Measurements from ENCODE around the gene WASHC2C. TPM values are rescaled to one million over a fixed set of nuclear protein-coding genes. Genes with fewer than 3 reads are reported as not detected.
"Not testable (repeated sequence)": the region's sequence is repeated elsewhere in the genome, so short reads cannot be mapped to it uniquely, and the experiment has no call there.

Gene WASHC2C
- total RNA-seq, 1 donor from 2014 or later = 42.7 TPM

DNA sequence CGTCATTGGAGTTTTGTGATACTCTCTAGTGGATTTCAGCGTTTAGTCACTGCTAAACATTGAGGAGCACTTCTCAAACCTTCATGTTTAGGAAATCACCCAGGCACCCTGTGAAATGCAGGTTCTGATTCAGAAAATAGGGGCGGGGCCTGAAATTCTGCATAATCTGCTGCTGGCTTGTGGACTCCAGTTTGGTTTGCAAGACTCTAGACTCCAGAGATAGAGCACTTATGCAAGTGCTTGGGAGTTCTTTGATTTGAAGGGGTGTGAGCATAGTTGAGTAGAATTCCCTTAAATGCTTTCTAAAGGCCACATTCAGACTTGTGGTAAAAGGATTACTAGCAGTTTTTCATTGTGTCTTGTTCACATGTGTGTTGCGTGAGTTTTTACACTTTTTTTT is 41.3 kb downstream of the WASHC2C start:
- peak; percentile 2 for DNase-seq (ENCODE audit: low read depth)

DNA sequence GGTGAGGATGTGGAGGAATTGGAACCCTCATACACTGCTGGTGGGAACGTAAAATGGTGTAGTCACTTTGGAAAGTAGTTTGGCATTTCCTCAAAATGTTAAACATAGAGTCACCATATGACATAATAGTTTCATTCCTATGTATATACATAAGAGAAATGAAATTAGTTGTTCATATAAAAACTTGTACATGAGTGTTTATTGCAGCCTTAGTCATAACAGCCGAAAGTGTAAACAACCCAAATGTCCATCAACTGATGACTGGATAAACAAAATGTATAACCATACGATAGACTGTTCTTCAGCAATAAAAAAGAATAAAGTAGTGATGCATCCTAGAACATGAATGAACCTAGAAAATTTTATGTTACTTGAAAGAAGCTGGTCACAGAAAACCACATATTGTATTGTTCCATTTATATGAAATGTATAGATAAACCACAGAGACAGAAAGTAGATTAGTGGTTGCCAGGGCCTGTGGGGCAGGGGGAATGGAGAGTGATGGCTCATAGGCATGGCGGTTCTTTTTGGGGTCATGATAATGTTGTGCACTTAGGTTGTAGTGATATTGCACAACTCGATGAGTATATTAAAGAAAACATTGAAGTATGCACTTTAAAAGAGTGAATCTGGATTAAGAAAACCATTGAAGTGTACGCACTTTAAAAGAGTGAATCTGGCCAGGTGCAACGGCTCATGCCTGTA is 44.8 kb downstream of the WASHC2C start:
- DNase-seq (ENCODE audit: low read depth) = not testable (repeated sequence)

DNA sequence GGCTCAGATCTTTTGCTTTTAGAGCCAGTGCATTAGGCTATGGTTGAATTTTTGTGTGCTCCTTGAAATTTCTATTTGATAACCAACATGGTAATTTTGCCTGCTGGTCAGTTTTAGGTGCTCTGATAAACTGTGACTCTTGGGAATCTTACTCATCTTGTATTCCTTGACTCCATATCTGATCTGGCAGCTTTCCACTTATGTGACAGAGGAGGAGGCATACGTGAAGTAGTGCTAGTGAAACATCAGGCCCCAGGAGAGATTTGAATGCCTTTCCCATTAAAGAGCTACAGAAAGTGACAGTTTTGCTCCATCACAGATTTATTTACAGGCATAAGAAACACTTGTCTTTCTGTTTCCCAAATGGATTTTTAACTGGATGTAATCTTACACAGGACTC is 59.2 kb downstream of the WASHC2C start:
- DNase-seq (ENCODE audit: low read depth) = not testable (repeated sequence)

DNA sequence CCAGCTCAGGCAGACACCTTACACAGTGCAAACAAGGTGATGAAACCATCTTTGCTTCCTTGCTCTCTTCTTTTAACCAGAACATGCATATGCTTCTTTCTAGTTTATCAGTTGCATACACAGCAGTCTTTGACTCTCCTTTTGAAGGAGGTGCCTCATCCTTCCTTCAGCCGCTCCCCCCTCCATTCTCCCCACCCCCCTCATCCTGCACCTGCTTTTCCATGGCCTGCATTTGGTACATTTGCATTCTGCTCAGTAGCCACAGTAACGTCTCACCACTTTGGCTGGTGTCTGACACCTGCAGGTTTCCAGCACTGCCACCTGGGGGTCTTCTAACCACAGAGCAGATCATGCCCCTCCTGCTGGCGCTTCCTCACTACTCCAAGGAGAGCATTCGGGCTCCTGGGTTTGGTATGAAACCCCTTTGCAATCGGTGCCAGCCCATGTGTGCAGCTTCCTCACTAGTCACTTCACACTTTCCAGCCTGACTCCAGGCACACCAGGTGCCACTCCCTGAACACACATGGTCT is 60.2 kb downstream of the WASHC2C start:
- not testable (repeated sequence) for DNase-seq (ENCODE audit: low read depth)

DNA sequence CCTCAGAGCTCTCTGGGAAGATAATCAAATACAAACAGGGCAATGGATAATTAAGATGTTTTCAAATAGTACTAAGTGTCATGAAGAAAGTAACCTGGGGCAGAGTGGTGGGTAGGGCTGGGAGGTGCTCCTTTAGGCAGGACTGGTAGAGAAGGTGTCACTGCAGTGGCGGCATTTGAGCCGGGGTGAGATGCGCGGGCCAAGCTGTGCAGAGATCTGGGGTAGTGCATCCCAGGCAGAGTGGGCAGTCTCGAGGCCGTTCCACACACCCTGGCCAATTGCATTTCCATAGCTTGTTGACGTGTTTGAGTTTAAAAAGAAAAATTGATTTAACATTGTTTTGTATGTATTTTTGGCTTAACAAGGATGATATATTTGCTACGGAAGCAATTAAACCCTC is 62.9 kb downstream of the WASHC2C start:
- not testable (repeated sequence) for DNase-seq (ENCODE audit: low read depth)

DNA sequence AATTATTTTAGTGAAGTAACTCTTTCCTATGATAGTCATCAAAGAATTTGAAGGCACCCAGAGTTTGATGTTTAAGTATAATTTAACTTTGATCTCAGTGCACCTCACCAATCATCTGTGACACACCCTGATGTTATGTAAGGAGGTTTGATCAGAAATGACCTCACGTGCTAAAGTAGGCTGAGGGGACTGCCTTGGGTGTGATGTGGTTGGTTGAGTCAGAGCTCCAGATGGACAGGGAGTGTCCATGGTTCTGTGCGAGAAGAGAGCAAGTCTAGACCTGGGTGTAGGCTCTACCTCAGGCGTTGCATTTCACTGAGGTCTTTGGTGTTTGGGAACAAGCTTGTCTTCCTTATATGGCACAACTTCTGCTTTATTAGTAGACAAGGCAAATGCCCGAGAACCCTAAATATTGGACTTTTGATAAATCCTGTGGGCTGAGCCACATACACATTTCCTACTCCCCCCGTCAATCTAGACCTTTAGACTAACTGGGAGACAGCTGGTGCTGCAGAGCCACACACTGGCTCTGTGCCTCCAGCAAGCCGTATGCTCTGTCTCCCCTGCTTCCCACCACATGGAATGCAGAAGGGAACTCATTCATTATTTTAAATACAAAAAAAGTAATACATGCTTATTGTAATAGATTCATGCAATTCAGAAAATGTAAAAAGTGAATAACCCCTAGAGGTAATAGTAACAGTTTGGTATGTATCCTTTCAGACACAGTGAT is 63.8 kb downstream of the WASHC2C start:
- DNase-seq (ENCODE audit: low read depth) = peak; percentile 49

DNA sequence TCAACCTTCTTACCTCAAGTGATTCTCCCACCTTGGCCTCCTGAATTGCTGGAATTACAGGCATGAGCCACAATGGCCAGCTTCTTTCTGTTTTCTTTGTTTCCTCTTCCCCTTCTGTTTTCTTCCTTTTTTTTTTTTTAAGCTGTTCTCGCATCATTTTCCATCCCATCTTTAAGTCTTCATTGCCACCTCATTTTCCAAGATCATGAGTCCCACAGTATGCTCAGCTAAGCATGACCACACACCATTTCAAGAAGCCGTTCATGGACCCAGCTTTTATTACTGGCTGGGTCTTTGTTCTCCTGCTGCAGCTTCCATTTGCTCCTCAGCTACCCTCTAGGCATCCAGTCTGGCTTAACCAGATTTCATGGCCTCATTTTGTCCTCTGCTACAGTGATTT is 67.7 kb downstream of the WASHC2C start:
- DNase-seq (ENCODE audit: low read depth) = not testable (repeated sequence)

DNA sequence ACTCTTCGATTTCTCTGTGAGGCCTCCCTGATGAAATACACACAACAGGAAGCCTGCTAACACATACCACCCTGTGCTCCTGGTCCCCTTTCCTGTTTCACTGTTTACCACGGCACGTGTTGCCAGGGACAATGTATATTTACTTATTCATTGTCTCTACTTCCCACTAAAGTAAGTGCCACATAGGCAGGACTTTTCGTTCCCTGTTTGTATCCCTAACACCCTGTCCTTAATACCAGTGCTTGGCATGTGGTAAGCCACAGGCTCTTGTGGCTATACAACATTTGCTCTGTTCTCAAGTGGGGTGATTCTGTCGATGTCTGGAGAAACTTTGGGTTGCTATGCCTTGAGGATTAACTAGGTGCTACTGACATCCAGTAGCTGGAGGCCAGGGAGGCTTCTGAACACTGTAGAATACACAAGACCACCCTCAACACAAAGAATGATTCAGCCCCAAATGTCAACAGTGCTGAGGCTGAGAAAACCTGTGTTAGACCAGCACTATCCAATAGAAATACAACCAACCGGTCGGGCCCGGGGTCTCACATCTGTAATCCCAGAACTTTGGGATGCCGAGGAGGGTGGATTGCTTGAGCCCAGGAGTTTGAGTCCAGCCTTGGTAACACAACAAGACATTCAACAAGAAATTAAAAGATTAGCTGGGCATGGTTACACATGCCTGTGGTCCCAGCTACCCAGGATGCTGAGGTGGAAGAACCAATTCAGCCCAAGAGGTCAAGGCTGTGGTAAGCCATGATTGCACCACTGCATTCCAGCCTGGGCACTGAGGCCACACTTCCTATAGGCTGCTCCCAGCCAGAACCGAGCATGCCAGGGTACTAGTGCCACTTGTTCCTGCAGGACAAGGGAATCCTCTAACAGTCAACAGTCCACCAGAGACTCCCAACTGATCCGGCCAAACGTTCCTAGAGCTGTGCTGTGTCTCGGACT is 76.3 kb downstream of the WASHC2C start:
- DNase-seq (ENCODE audit: low read depth) = peak; percentile 84

DNA sequence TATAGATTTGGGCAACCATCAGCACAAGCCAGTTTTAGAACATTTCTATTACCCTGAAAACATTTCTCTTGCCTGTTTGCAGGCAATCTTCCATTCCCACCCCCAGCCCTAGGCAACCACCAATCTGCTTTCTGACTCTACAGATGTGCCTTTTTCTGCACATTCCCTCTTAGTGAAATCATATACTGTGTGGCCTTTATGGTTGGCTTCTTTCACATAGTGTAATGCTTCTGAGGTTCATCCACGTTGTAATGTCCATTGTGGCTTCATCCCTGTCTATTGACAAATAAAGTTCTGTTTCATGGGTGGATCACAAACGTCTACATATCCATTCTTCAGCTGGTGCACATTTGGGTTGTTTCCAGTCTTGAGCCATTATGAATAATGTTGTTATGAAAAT is 77.9 kb downstream of the WASHC2C start:
- not testable (repeated sequence) for DNase-seq (ENCODE audit: low read depth)

DNA sequence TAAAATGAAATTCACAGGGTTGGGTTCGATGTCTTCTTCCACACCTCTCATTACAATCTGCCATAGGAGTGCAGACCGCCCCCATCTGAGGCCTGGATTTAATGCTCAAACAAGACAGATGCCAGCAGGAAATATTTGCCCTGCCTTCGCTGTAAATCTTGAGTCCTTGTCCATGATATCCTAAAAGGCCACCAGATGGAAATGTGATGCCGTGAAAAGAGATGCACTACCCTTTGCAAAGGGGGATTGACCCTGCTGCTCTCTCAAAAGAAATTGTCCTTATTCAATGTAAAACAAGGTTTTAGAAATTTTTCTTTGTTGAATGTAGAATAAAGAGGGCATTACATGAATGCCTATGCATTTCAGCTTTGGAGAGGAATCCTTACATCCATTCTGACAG is 82.8 kb downstream of the WASHC2C start:
- DNase-seq (ENCODE audit: low read depth) = no peak

DNA sequence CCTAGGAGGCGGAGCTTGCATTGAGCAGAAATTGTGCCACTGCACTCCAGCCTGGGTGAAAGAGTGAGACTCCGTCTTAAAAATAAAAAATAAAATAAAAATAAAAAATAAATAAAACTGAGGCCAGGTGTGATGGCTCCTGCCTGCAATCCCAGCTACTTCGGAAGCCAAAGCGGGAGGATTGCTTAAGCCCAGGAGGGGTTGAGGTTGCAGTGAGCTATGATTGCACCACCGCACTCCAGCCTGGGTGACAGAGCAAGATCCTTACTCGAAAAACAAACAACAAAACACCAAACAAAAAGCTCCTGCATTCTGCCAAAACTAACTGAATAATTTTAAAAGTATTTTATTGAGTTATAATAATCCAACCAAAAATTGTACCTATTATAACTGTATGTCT is 84.0 kb downstream of the WASHC2C start:
- DNase-seq (ENCODE audit: low read depth) = no peak

DNA sequence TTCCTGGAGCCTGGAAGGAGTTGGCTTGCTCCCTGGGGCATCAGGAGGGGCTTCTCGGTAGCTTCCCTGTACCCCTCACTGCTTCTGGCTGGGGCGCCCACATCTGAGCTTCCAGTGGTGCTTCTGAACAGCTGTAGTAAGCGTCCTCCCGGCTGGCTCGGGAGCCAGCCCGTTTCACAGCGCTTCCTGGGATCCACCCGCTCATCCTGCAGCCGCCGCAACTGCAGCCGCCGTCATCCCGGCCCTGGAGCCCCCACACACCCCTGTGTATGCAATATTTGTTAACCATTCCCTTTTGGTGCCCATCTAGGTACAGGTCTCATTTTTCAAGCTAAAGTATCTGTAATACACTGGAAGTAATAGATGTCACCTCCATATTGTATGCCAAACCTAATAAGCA is 85.9 kb downstream of the WASHC2C start:
- DNase-seq (ENCODE audit: low read depth) = not testable (repeated sequence)

DNA sequence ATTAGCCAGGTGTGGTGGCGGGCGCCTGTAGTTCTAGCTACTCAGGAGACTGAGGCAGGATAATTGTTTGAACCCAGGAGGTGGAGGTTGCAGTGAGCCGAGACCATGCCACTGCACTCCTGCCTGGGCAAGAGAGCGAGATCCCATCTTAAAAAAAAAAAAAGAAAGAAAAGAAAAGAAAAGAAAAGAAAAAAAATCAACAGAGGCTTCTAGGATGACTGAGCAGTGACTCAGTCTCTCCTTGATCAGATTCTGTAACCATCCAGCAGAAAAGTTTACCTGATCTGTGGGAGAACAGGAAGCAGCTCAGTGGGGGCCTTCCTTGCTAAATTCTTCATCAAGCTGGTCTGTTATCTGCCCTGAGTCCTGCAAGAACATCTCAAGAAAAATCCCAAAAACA is 87.1 kb downstream of the WASHC2C start:
- DNase-seq (ENCODE audit: low read depth) = not testable (repeated sequence)

DNA sequence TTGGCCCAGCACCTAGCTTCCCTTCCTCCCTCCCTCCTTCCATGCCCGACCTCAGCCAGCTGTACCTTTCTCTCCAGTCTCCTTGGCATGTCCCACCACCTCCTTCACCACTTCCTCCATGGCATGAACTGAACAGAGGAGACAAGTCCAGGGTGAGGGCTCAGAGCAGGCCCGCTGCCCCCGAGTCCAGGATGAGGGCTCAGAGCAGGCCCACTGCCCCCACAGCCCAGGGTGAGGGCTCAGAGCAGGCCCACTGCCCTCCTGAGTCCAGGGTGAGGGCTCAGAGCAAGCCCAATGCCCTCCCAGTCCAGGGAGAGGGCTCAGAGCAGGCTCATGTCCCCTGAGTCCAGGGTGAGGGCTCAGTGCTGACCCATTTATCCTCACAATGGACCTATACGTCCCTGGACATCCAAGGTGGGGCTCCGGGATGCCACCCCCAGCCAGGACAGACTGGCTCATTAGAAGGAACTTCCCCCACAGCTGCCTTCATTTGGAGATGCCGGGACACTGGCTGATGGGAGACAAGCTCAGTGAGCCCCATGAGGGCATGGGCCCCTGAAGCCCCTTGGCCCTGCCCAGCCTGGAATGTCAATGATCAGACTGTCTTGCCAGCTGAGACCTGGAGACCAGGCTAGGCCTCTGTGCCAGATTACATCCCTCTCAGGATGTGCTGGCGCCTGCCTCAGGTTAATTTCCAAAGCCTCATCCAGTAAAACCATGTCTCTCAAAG is 90.2 kb downstream of the WASHC2C start:
- no peak for DNase-seq (ENCODE audit: low read depth)

DNA sequence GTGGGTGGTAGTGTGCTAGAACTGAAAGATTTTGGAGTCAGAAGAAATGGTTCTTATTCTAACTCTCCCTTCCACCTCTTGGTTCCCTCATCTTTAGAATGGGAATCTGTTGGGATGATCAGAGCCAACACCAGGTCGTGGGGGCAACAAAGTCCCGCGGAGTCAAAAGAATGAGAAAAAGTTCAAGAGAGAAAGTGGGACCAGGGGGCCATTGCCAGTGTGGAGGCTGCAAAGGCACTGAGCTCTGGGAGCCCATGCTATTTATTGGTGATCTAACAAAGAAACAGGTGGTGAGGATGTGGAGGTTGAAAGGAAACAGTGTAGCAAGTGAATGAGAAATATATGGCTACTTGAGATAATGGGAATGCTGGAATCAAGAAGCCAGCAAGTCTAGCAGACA is 90.8 kb downstream of the WASHC2C start:
- DNase-seq (ENCODE audit: low read depth) = no peak

DNA sequence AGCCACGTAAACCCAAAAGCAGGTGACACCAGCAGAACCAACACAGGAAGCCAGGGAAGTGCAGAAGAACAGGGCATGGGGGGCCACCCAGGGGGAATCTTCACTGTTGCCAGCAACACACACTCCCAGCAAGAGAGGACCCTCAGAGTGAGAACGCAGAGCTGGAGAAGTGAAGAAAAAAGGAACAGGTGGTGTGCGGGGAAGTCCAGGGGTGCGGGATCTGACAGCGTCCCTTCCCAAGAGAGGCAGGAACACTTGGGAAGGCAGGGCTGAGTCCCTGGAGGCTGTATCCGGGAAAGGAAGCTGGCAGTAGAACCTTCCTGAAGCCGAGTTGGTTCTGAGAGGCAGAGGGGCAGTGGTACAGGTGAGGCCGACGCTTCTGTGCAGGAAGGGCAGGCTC is 92.5 kb downstream of the WASHC2C start:
- no peak for DNase-seq (ENCODE audit: low read depth)

DNA sequence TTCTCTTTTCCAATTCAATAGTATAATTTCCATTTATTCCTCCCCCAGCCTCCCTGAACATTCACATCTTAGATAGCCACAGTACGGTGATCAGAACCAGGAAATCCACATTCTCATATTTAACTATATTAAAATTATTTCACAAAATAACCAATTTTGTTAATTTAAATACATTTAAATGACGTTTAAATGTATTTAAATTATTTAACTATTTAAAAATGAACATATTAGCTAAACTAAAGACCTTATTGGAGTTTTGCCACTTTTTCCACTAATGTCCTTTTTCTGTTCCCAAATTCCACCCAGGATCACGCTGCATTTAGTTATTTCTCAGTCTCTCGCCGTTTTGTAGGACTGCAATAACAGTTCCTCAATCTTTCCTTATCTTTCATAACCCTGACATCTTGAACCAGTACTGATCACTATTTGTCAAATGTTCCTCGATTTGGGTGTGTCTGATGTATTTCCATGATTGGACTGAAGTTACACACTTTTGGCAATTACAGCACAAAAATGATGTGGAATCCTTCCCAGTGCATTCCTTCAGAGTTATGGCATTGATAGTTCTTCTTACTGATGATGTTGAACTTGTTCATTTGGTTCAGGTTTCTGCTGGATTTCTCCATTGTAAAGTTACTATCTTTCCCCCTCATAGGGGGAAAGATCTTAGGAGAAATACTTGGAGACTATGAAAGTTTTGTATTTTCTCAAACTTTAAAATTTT is 93.2 kb downstream of the WASHC2C start:
- DNase-seq (ENCODE audit: low read depth) = not testable (repeated sequence)

DNA sequence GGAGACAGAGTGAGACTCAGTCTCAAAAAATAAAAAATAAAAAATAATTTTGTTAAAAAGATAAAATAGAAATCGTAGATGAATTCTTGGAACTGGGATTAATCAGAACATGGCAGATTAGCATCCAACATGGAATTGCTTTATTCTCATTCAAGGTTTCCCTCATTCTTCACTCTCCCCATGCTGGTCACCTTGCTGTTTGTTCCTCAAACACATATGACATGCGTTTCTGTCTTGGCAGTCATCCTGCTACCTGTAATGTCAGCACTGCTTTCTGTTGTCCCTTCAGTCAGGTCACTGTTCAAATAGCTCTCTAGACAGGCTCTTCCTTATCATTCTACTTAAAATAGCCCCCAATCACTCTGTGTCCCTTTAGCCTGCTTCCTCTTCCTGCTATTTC is 95.9 kb downstream of the WASHC2C start:
- DNase-seq (ENCODE audit: low read depth) = not testable (repeated sequence)

All from myocyte (in vitro differentiated cells).